ENCODE data around the gene FGD5.

FGD5 gene

GRCh38 chr3:14907043-14907966, 88.5 kb downstream of the FGD5 start:
- no peak for DNase-seq

- DNase-seq, result no peak
Observed at GRCh38 chr3:14909250-14909649, 90.5 kb downstream of the FGD5 start.

DNA sequence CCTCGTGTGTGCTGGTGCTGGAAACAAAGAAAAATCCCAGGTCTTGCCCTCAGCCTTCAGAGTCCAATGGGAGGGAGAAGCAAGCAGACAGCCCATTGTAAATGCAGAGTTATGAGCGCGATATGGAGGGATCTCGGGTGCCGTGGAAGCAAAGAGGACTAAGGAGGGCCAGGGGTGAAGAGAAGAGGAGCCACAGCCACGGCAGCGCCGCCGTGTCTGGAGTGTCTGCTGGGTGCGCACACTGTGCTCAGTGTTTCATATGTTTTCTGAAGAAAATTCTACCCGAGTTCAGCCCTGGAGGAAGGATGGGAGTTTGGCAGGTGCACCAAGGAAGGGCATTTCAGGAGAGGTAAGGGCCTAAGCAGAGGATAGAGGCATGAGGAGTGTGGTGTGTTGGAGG, 92.9 kb downstream of the FGD5 start:
- no peak for DNase-seq

- no peak for DNase-seq
Observed at GRCh38 chr3:14913071-14913925, 94.5 kb downstream of the FGD5 start.

- DNase-seq, result no peak
Observed at GRCh38 chr3:14913926-14914778, 95.4 kb downstream of the FGD5 start.

- no peak for DNase-seq
Observed at GRCh38 chr3:14914779-14915117, 96.0 kb downstream of the FGD5 start.

GRCh38 chr3:14915636-14916222, 97.0 kb downstream of the FGD5 start:
- no peak for DNase-seq

- no peak for DNase-seq
Observed at GRCh38 chr3:14918356-14918860, 99.6 kb downstream of the FGD5 start.

GRCh38 chr3:14920536-14920935, 101.8 kb downstream of the FGD5 start:
- DNase-seq, result no peak

DNA sequence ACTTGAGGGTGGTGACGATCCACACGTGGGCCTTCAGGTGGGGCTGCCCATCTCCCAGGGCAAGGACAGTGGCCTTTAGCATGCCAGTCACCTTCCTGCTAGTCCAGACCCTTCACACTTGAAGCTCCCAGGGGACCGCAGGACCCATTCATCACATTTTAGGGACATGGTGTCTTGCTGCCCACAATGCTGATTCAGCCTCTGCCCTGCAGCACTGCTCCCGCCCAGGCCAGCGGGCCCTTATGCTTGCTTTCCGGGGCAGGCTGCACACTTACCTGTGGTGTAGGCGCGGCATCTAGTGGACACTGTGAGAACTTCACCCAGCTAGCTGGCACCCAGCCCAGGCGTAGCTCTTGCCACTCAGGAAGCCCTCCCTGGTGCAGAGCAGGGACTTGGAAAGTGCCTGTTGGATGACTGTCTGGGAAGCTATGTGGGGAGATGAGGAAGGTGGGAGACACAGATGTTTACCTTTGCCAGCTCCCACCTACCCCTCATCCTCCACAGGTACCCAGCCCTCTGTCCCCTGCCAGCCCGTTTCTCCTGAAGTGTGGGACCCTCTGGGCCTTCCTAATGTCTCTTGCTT, 102.4 kb downstream of the FGD5 start:
- DNase-seq, result peak; percentile 48

DNA sequence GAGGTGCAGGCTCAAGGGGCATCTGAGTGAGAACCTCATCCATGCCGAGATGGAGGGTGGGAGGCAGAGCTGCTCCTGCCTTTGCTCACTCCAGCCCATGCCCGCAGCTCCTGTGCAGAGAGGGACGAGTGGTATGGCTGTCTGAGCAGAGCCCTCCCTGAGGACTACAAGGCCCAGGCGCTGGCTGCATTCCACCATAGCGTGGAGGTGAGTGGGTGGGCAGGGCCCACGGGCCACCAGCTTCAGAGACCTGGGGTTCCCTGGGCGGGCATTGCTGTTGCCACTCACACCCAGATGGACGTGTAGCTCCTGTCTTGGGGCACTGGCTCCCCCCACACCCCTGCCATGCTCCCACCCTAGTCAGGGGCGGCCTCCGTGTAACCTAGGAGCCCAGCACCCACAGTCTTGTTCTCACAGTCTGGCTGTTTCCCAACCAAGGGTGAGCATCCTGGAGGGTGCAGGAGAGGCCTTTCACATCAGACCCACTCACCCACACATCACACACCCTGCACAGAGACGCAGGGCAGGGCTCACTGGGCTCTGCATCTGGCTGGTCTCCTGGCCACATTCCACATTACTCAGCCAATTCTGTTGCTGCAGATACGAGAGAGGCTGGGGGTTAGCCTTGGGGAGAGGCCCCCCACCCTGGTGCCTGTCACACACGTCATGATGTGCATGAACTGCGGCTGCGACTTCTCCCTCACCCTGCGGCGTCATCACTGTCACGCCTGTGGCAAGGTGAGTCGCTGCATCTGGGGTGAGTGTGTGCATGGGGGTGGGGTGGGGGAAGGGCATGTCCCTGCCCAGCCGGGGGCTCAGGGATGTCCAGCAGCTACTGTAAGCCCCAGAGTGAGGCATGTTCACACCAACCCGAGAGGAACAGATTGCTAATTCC, 103.3 kb downstream of the FGD5 start:
- DNase-seq, result no peak

GRCh38 chr3:14922863-14923262, 104.1 kb downstream of the FGD5 start:
- DNase-seq, result no peak

- DNase-seq, result no peak
Observed at GRCh38 chr3:14923476-14923875, 104.7 kb downstream of the FGD5 start.

DNA sequence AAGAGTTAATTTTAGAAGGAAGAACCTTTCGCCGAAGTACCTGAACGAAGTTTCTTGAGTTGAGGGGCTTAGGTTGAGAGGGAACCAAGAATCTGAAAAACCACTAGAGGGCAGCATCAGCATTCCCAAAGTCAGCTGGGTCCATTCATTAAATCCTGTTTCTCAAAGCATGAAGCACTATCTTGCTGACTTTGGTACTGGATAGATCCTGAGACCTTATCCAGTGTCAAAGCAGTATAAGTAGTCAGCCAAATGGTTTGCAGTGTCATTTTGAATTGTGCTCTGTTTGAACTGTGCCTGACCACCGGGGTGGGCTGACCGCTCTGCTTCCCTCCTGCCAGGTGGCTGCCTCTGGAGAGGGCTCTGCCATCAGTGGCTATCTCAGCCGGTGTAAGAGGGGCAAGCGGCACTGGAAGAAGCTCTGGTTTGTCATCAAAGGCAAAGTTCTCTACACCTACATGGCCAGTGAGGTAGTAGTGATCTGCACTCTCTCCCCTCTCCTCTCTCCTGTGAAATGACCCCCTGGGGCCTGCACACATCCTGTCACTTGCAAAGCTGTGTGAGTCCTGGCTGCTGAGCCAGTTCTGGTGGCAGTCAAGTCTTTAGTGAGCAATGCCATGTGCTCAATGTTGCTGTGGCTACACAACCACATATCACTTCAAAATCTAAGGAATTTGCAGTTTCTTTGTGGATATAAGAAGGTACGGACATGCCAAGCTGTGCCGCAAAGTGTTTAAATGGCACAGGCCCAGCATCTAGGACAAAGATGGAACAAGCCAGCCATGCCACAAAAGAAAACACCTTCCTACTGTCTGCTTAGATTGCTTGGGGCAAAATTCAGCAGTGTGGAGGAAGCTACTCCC, 107.2 kb downstream of the FGD5 start:
- DNase-seq, result no peak

- DNase-seq, result no peak
Observed at GRCh38 chr3:14926592-14926991, 107.8 kb downstream of the FGD5 start.

- DNase-seq, result no peak
Observed at GRCh38 chr3:14927308-14927707, 108.5 kb downstream of the FGD5 start.

- DNase-seq, result no peak
Observed at GRCh38 chr3:14929310-14930074, 110.7 kb downstream of the FGD5 start.

DNA sequence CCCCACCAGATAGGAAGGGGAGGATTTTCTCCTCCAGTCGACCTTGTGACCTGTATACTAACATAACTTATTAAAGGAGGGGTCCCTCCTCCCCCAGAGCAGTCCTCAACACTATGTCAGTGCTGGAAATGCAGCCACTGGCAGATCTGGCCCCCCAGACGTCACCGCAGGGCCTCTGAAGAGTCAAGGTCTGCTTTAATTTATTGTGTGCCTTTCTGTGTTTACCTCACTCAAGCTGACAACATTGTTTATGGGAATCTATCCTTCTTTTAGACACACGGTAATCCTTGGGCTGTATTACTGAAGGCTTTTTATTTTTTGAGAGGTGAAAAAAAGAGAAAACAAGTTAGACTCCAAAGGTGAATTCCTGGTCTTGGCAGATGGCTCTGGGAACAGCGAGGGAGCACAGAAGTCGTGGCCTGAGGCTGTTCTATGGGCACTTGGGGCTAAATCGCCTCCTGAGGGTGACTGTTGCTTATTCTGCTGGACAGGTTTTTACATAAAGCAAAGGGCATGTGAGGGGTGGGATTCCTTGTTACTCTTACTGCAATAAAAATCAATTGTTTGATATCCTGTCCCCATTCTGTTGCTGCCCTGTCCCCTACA, 115.2 kb downstream of the FGD5 start:
- no peak for DNase-seq
